Suppressor macrophage treated with lipopolysaccharide for 1 hour (primary cell): ENCODE measurements around the gene KCNH1.

ENCODE experiments used
- DNase-seq, 3 donors: peaks; one replicate each; pipeline ENCODE4 v3.0.0-alpha.2; 2020 to 2022

KCNH1 gene

DNA sequence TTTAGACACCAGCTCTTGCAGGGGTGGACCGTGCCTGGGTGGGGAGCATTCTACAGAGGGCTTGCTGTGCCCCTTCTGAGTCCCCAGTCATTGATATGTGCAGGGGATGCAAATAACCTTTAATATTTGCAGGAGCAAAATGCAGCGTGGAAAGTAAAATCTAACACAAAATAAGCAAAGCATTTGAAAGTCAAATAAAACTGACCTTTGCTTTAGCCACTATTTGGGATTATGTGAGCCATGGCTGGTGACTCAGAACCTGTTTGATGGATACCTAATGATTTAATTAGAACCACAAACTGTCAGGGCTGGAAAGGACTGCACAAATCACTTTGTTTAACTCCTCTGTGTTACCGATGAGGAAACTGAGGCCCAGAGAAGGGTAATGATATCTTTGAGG lies 427.7 kb downstream of the KCNH1 start:
- no peak for DNase-seq

GRCh38 chr1:210705086-210705485 lies 428.9 kb downstream of the KCNH1 start:
- DNase-seq, result no peak

DNA sequence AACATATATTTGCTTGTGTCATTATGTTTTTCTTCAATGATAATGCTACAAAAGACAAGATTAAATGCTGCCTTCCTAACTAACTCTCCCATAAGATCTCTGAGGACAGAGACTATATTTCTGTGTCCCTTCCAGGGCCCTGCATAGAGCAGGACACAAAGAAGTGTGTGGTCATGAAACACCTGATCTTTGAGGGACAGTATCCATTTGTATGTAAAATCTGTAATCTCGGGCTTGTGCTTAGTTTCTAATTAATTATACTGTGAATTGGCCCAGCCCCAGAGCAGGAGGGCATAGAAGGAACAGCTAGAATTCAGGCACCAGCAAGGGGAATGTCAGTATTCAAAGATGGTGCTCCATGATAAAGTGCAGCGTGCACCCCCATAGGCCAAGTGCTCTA lies 430.4 kb downstream of the KCNH1 start:
- DNase-seq, result no peak

DNA sequence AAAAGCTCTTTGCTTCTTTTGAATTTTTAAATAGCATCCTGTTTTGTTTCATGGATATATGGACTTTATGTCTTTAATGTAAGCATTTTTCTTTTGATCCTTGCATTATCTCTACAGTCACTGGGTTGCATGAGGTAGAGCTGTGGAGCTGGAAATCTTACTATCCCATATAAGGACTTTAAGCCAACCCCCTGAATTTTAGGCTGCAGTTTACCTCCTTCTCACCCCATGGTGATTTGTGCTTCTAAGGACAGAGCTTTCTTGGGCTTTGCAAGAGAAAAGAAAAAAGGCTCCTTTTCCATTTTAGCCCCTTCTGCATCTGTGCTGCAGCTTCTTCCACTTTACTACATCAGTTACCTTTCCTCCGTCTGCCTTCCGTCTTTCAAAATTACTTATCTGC lies 431.4 kb downstream of the KCNH1 start:
- DNase-seq, result no peak

GRCh38 chr1:210700511-210700910 lies 433.4 kb downstream of the KCNH1 start:
- no peak for DNase-seq

GRCh38 chr1:210700083-210700482 lies 433.9 kb downstream of the KCNH1 start:
- DNase-seq, result no peak

DNA sequence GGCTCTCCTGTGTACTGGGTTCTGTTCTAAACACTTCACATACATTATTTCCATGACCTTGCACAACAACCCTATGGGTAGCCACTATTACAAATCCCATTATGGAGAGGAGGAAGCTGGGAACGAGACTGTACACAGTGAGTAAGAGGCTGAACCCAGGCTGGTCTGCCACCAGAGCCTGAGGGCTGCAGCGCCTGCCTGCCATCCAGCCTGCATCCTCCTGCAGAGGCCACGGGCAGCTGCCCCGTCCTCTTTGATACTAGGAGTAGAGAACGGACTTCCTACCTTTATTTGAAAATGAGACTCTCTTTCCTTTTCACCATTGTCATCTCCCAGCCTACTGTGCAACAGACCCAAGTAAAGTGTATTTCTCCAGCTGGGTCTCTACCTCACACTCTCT lies 435.3 kb downstream of the KCNH1 start:
- DNase-seq, result no peak

DNA sequence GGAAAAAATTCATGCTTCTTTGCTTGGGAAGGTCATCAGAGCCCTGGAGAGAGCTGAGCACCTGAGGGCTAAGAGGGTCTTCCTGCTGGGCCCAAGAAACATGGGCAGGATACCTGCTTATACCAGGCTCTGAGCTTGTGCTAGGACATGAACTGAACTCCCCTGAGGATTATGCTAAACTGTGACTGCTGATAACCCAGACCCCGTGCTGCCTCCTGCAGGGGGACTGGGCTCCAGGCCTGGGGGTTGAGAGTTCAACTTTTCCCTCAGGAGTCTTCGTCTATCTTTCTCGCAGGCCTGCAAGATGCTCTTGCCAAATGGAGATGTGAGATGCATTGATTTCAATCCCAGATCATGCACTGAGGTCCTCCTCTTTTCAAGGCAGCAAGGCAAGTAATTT lies 436.8 kb downstream of the KCNH1 start:
- no peak for DNase-seq

DNA sequence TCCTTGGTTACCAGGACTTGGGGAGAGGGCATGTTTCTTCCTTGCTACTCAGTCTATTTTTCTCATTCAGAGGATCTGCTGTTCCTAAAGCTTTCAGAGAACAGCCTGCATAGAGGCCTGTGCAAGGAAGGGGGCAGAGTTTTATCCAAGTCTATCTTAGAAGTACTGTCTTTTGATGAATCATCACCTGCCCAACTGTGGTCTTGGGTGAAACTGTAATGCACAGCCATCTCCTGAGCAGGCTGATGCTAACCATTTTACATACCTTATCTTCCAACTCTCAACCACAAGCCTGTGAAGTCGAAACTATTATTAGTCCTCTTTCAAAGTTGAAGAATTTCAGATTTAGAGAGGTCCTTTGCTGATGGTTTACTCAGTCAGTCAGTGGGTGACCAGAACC lies 437.2 kb downstream of the KCNH1 start:
- no peak for DNase-seq

DNA sequence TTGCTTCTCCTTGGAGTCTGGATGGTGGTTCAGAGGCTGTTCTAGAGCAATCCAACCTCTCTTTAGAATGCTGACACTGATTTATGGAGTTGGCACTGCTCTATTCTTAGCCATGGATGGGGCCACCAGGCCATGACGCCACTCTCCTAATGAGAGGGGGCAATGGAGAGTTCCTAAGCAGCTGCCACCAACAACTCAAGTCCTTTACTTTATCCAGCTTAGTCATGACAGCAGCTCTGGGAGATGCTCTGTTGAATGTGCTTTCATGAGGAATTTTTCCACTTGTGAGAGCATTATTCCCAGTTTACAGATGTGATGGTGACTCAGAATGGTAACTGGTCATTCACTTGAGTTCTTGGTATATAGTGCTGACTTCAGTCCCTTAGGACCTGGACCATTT lies 438.9 kb downstream of the KCNH1 start:
- DNase-seq, result no peak

DNA sequence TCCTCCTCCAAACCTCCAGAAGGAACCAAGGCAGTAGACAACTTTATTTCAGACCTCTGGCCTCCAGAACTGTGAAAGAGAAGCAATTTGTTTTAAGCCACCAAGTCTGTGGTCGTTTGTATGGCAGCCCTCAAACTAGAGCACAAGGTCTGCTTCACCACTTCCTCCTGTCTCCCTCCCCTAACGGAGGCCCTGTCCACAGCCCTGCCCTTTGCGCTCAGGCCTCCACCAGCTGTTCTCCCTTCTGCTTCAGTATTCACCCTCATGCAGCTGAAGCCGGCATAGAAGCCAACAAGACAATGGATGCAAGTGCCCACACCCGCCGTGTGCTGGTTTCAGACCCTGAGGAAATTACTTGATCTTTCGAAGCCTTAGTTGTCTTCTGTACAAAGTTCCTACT lies 441.2 kb downstream of the KCNH1 start:
- DNase-seq, result peak in 2 of 3 donors; percentile 5 to 9

DNA sequence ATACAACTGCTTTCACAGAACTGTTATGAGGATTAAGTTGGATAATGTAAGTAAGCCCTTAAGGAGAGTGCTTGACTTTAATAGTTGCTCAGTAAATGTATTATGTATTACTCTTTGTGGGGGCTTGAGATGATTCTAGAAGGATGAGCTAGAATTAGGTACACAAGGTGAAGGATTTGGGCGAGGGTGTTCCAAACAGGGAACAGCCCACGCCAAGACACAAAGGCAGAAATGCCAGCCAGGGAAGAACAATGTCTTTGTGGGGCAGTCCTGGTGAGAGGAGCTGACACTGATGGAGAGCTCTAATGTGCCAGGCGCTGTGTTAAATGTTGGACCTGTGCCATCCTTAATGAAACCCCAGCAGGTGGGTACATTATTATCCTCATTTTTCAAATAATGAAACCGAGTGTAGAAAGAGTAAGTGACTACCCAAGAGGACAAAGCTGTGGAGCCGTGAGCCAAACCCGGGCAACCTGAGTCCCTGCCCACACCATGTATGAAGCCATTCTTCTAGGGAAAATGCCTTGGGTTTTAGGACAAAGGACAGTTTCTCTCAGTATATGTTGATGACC lies 442.8 kb downstream of the KCNH1 start:
- DNase-seq, result no peak

DNA sequence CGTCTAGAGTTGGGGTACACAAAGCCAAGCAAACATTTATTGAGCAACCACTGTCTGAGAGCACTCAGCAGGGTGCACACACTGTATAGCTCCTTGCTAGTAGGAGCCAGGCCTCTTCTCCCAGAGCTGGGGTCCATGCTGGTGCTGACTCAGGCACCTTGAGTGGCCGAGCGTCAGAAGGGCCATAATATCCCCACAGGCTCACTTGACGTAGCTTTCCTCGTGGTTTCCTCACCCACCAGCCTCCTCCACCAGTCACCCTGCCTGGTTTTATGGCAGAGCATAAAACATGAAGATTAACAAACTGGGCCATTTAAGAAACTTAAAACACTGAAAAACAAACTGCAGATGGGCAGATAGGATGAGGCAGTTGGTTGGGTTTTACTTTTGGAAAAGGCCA lies 443.7 kb downstream of the KCNH1 start:
- DNase-seq, result no peak

DNA sequence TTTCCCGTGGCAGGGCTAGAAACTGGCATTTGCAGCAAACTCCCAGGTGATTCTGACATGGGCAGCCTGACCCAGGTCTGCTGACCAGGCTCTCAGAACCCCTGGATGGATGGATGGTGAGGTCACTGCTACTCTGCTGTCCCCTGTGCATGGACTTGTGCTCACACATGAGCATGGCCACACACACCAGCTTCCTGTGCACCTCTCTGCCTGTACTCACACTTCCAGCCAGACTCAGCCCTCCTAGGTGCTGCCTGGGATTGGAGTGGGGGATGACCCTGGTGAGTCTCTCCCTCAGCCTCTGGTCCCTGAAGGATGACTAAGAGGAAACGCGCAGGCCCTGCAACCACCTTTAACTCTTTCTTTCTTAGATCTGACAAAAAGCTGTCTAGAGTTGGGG lies 444.1 kb downstream of the KCNH1 start:
- no peak for DNase-seq

GRCh38 chr1:210688512-210689234 lies 445.3 kb downstream of the KCNH1 start:
- peak; percentile 16 to 34 (median 29) for DNase-seq

DNA sequence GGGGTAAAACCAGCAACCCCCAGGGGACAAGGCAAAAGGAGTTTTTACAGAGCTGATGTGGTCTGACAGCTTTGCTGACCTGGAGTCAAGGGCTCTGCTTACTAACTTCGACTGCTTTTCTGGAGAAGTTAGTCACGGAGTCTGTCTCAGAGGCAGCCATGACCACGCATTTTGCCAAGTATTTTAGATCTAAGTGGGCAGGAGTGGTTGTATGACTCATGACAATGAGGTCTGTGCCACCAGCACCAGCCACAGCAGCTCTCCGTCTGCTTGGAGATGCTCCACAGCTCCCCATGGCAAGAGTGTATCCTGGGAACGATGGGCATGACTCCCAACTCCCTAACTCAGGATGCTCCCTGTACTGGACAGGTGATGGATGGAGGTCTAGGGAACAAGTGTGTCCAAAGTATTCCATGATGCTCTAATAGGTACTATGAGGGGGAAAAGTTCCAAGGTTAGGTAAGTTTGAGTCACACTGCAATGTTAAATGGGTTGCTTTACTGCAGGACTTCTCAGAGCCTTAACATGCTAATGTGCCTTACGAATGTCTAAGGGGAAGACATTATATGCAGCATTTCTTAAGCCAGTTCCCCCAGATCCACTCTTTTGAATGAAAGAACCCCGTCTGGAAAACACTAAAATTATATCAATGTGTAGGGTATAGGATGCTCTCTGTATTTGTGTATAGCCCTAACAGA lies 446.2 kb downstream of the KCNH1 start:
- peak in 2 of 3 donors; percentile 16 to 19 for DNase-seq

DNA sequence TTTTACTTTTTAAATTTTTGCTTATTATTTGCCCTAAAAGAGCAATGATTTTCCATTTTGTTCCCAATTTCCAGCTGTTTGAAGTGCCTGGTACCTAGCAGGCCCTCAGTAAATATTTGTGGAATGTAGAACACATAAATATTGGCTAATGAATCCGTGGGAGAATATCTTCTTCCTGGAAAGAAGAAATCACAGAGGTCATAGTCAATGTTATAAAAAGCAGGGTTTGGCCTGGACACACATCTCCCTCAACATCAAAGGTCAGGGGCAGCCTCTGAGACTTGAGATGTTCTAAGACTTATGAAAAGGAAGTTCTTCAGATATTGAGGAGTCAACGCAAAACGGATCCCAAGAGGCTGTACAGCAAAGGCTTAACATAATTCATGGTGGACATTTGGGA lies 447.1 kb downstream of the KCNH1 start:
- DNase-seq, result peak in 2 of 3 donors; percentile 3

DNA sequence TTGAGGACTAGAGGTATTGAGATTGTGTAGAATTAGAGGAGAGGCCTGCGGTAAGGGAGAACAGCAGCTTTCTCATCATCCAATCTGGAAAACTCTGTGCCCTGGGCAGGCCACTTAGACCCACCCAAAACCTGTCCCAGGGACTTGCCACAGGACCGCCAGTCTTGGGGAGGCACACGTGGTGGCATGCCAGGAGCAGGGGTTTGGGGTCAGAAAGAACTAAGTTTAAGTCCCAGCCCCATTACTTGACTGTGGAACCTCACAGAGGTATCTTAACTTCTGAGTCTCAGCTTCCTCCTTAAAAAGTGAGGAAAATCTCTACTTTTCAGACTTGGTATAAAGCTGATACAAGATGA lies 448.7 kb downstream of the KCNH1 start:
- no peak for DNase-seq

DNA sequence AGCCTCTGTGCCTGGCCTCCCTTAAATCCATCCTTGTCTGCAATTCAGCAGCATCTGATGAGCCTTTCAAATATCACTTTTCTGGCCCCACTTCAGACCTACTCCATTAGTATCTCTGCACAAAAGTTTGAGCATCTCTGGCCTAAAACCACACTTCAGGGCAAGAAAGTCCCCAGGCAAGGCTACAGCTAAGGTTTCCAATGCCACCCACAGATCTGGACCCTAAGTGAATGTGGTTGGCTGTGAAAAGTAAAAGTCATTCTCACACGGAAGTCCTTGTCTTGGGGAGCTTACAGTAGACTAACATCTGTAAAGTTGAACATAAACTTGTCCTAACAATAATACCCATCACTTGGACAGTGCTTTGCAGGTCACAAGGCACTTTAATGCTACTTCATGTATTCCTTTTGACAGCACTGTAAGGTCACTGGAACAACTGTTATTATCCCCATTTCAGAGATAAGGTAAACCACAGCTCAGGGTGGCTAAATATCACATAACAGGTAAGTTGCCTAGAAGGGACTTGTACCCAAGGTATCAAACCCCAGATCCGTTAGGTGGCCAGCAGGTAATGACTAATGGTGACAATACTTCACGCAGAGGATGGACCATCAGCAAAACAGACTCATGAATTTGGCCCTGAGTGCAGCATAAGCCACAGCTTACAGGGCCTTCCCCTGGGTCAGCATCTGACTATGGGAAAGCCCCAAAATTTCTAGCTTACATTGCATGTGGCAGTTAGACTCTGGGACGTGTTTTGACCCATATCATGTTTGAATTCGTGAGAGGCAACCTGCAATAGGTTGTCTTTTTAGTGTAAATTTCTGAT lies 449.3 kb downstream of the KCNH1 start:
- DNase-seq, result peak in 2 of 3 donors; percentile 3 to 21

DNA sequence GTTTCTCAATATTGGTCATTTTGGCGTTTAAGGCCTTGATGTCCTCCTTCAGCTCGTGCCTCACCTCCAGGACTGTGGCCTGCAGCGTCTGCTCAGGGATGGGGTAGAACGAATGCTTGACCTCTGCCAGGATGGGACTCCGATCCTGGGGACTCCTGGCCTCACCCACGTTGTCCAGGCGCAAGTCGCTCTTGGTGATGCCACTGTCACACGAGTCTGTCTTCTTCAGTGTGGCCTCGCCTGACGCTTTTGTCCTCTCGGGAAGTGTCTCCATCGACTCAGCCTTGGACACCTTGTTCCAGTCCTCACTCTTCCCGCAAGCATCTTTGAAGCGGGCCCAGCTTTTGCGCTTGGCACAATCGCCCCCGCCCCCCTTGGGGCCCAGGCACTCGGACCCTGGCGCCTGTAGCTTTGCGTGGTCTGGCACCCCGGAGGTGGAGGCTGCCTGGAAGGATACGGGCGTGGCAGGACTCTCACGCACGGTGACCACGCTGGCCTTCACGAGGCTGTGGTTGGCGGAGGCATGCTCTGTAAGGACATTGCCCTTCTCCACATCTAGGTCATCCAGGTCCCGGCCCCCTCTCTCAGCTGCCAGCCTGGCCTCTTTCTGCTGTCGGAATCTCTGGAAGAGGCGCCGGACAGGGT lies 450.4 kb downstream of the KCNH1 start:
- DNase-seq, result no peak

DNA sequence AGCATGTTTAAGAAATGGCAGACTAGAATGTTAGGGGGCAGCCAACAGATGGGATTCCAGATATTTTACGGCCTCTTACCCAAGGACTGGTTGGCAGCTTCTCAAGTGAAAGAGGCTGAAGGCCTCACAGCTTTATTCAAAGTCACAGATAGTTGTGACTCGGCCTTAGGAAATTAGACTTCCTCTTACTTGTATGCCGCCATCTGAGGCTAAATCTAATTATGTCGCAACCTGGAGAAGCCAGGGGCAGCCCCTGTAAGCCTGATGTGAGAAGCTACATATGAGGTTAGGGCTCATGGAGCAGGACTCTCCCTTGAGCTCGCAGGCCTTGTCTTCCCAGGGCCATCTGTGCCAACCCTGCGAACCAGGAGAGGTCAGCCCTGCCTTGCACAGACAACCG lies 452.8 kb downstream of the KCNH1 start:
- peak; percentile 54 to 68 (median 59) for DNase-seq

GRCh38 chr1:210678306-210678705 lies 455.6 kb downstream of the KCNH1 start:
- DNase-seq, result no peak

DNA sequence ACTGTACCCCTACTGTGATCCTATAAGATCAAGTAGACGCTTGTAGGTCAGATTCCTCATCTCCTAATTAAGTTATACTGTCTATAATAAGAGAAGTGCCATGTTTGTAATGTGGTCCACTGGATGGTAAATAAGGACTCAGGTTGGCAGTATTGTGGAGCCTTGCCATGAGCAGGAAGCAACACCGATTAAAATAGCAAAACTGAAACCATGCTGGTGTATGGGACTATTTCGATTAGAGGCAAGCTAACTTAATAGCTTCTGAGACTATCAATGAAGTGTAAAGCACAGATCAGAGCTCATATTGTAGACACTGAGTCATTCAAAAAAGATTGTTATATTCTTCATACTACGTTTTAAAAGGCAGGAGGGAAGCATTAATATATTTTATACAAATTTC lies 456.4 kb downstream of the KCNH1 start:
- no peak for DNase-seq
